BLaER1 treated with 17β-estradiol and CSF1 and Interleukin-3, amounts not matched to agents 10 nM and 100 nM (cell line): ENCODE measurements around the gene PCDHGA2.
"Not testable (repeated sequence)": the region's sequence is repeated elsewhere in the genome, so short reads cannot be mapped to it uniquely, and the experiment has no call there.

Experiments used
- H3K27ac ChIP-seq, 11 experiments: shearing (Covaris generic); formaldehyde crosslinking; 2 replicates each; pipeline ENCODE4 v1.8.1; 2022
- H3K27me3 ChIP-seq, 11 experiments: shearing (Covaris generic); formaldehyde crosslinking; 2 replicates each; pipeline ENCODE4 v1.8.1; 2022
- H3K36me3 ChIP-seq, 11 experiments: shearing (Covaris generic); formaldehyde crosslinking; 2 replicates each; pipeline ENCODE4 v1.8.1; 2022
- H3K4me1 ChIP-seq, 10 experiments: shearing (Covaris generic); formaldehyde crosslinking; 2 replicates each; pipeline ENCODE4 v1.8.1; 2022
- H3K4me2 ChIP-seq, 11 experiments: shearing (Covaris generic); formaldehyde crosslinking; 2 replicates each; pipeline ENCODE4 v1.8.1; 2022
- H3K4me3 ChIP-seq, 10 experiments: shearing (Covaris generic); formaldehyde crosslinking; 2 replicates each; pipeline ENCODE4 v1.8.1; 2022
- H3K9ac ChIP-seq, 11 experiments: shearing (Covaris generic); formaldehyde crosslinking; 2 replicates each; pipeline ENCODE4 v1.8.1; 2022
- H3K9me3 ChIP-seq, 11 experiments: shearing (Covaris generic); formaldehyde crosslinking; replicated peaks in 1 of 11; 2 replicates each; pipeline ENCODE4 v1.8.1; 2022
- H4K20me1 ChIP-seq, 11 experiments: shearing (Covaris generic); formaldehyde crosslinking; 2 replicates each; pipeline ENCODE4 v1.8.1; 2022
- Cebpa-rat ChIP-seq, 11 experiments: shearing (Covaris generic); IDR thresholded peaks; 2 replicates each; pipeline ENCODE4 v1.8.1; 2022

PCDHGA2 gene

DNA sequence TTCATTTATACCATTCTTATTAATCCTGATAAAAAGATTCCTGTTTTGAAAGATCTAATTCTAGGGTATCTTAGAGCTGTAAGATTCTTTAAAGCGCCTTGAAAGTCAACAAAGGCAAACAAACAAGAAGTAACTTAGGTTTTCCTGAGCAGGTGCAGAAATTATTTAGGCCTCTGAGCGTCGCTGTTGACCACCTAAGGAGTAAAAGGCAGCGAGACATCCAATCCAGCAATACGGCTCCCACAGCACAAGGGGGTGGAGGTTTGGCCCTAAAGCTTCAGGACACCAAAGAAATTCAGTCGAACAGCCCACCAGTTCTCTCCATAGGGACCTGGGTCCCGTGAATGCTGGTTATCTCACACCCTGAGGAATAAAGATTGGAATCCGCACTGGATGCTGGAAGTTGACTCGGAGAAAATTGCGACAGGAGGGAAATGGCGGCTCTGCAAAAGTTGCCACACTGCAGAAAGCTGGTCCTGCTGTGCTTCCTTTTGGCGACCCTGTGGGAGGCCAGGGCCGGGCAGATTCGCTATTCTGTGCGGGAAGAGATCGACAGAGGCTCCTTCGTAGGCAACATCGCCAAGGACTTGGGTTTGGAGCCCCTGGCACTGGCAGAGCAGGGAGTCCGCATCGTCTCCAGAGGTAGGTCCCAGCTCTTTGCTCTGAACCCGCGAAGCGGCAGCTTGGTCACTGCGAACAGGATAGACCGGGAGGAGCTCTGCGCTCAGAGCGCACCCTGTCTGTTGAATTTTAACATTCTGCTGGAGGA is at the start of gene PCDHGA2:
TSS of gene PCDHGA2 (plus strand) at position 223 of the 769 bp plus-strand sequence.
- Histone ChIP-seq H3K9ac (no peak within 1 kb of the TSS), H3K36me3 (peaks cover 0 to 10% (median 0%) of the 10 kb centered on the region in 11 experiments; a peak in 4 of 22 replicates), H3K27me3 (no peaks in the 10 kb centered on the region), H3K4me3 (peak within 1 kb of the TSS in 1 of 10 experiments; percentile 29; a peak in 5 of 20 replicates), H3K4me2 (no peak within 1 kb of the TSS), H3K9me3 (peaks cover 81 to 100% (median 93%) of the 10 kb centered on the region in 11 experiments), H3K4me1 (no peaks in the 10 kb centered on the region), H4K20me1 (no peaks in the 10 kb centered on the region), H3K27ac (no peak within 1 kb of the TSS)
- TF ChIP-seq Cebpa-rat (IDR thresholded peaks at IDR 0.05): no peak

DNA sequence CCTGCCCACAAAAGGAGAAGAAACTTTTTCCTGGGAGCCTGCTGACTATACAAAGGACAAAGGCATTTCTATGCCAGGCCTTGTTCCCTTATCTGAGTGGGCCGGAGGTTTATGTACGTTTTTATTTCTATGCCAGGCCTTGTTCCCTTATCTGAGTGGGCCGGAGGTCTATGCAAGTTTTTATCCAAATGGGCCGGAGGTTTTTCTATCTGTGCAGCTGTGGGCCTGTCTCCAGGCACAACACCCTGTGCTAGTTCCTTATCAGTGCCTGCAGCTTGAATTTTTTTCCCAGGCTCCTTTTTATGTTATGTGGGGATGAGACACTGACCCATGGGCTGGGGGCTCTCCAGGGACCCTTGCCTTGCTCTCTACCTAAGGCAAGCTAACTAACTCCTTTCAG is 40.2 kb upstream of the PCDHGA2 start:
- no peak for TF ChIP-seq Cebpa-rat (IDR thresholded peaks at IDR 0.05)
- peaks cover 98 to 100% (median 100%) of the 10 kb centered on the region in 11 experiments for H3K9me3 ChIP-seq

DNA sequence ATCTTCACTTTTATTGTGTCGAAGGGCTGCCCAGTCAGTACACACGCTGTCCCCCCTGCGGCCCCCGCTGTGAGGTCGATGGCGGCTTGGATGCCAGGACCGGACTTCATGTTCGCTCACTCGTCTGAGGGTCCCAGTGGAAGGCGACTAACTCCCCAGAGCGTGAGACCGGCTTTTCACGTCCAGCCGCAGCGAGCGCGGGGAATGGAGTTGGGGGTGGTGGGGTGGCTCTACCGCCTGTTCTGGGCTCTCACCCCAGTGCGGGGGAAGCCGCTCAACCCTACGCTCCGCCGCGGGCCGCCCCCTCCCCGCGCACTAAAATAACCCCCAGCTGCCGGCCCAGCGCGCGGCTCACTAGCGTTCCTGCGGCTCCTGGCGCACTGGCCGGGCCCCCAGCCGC is 34.8 kb upstream of the PCDHGA2 start, which contains the start of gene SLC25A2:
TSS of gene SLC25A2 (minus strand) at position 294 of the 400 bp plus-strand sequence. CDS start at position 110, 184 bp downstream.
- peaks cover 0 to 8% (median 0%) of the 10 kb centered on the region in 10 experiments; a peak in 2 of 20 replicates for H3K4me1 ChIP-seq
- no peak within 1 kb of the TSS for H3K4me2 ChIP-seq
- H3K36me3 ChIP-seq: peaks cover 45 to 97% (median 62%) of the 10 kb centered on the region in 11 experiments
- no peak within 1 kb of the TSS for H3K27ac ChIP-seq
- peaks cover 98 to 100% (median 100%) of the 10 kb centered on the region in 11 experiments for H3K9me3 ChIP-seq
- no peak for TF ChIP-seq Cebpa-rat (IDR thresholded peaks at IDR 0.05)
- peak within 1 kb of the TSS in 8 of 10 experiments; percentile 2 to 34 (median 14); a peak in 4 of 20 replicates for H3K4me3 ChIP-seq
- H3K9ac ChIP-seq: no peak within 1 kb of the TSS
- H3K27me3 ChIP-seq: no peaks in the 10 kb centered on the region
- no peaks in the 10 kb centered on the region for H4K20me1 ChIP-seq

More for the DNA sequence above, 40.2 kb upstream of the PCDHGA2 start:
- Histone ChIP-seq H3K9ac (no peak overlapping the region), H3K36me3 (peaks cover 43 to 96% (median 61%) of the 10 kb centered on the region in 11 experiments), H3K27me3 (no peaks in the 10 kb centered on the region), H3K4me2 (no peak overlapping the region), H3K27ac (no peak overlapping the region), H4K20me1 (peaks cover 0 to 5% (median 0%) of the 10 kb centered on the region in 11 experiments; a peak in 1 of 22 replicates), H3K4me3 (no peak overlapping the region), H3K4me1 (peaks cover 0 to 8% (median 0%) of the 10 kb centered on the region in 10 experiments; a peak in 2 of 20 replicates)

DNA sequence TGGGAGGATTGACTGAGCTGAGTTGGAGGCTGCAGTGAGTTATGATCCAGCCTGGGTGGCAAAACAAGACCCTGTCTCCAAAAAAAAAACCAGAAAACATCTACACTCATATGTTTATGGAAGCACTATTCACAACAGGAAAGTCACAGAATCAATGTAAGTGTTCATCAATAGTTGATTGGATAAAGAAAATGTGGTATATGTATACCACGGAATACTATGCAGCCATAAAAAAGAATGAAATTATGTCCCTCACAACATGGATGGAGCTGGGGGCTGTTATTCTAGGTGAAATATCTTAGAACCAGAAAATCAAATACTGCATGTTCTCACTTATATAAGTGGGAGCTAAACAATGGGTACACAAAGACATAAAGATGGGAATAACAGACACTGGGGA is 31.9 kb upstream of the PCDHGA2 start:
- H3K4me1 ChIP-seq: peaks cover 0 to under 1% (median 0%) of the 10 kb centered on the region in 10 experiments; a peak in 1 of 20 replicates

DNA sequence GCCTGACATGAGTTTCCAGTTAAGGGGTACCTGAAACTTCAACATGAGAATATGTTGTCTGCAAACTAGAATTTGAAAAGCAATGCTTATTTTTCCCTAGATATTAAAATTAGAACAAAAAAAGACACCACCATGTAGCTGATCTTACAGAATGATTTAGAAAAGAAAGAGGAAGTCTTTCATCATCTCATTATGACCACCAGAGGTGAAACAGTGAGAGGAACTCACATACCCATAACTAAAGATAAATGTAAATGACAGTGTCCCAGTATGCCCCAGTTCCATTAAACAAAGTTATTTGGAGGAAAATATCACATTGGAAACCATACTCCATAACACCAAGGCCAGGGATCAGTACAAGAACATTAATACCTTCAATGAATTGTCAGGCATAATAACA is 24.8 kb upstream of the PCDHGA2 start:
- H3K36me3 ChIP-seq: peaks cover 76 to 95% (median 85%) of the 10 kb centered on the region in 11 experiments
- no peaks in the 10 kb centered on the region for H3K4me1 ChIP-seq
- no peak for TF ChIP-seq Cebpa-rat (IDR thresholded peaks at IDR 0.05)
- no peak overlapping the region for H3K9ac ChIP-seq
- peaks cover 93 to 100% (median 97%) of the 10 kb centered on the region in 11 experiments for H3K9me3 ChIP-seq
- peaks cover 0 to 10% (median 0%) of the 10 kb centered on the region in 11 experiments; a peak in 1 of 22 replicates for H4K20me1 ChIP-seq
- H3K4me2 ChIP-seq: no peak overlapping the region
- H3K27ac ChIP-seq: no peak overlapping the region
- no peaks in the 10 kb centered on the region; a peak in 1 of 22 replicates for H3K27me3 ChIP-seq
- H3K4me3 ChIP-seq: peak overlapping the region in 1 of 10 experiments; percentile 28; a peak in 1 of 20 replicates

More for the DNA sequence above, 31.9 kb upstream of the PCDHGA2 start:
- Histone ChIP-seq H3K4me2 (no peak overlapping the region), H3K27ac (no peak overlapping the region), H4K20me1 (no peaks in the 10 kb centered on the region), H3K9ac (no peak overlapping the region), H3K36me3 (peaks cover 45 to 94% (median 71%) of the 10 kb centered on the region in 11 experiments), H3K9me3 (peaks cover 93 to 100% (median 97%) of the 10 kb centered on the region in 11 experiments), H3K27me3 (no peaks in the 10 kb centered on the region), H3K4me3 (no peak overlapping the region; a peak in 1 of 20 replicates)
- TF ChIP-seq Cebpa-rat (IDR thresholded peaks at IDR 0.05): no peak

DNA sequence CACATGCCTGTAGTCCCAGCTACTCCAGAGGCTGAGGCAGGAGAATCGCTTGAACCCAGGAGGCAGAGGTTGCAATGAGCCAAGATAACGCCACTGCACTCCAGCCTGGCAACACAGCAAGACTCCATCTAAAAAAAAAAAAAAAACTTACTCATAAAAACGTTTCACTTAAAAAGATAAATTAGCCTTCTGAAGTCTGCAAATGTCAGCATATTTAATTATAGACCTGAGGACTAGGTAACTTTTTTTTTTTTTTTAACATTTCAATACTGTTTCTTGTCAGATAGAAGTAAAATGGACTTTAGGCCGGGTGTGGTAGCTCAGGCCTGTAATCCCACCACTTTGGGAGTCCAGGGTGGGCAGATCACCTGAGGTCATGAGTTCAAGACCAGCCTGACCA is 21.6 kb upstream of the PCDHGA2 start:
- Histone ChIP-seq H3K36me3 (peaks cover 75 to 82% (median 80%) of the 10 kb centered on the region in 11 experiments), H3K9me3 (peaks cover 96 to 100% (median 99%) of the 10 kb centered on the region in 11 experiments), H3K4me3 (peak overlapping the region; percentile 2 to 90 (median 78); a peak in 14 of 20 replicates)
- H3K27ac ChIP-seq, H3K4me2 ChIP-seq, H3K9ac ChIP-seq, H3K4me1 ChIP-seq, H4K20me1 ChIP-seq, H3K27me3 ChIP-seq: not testable (repeated sequence)

DNA sequence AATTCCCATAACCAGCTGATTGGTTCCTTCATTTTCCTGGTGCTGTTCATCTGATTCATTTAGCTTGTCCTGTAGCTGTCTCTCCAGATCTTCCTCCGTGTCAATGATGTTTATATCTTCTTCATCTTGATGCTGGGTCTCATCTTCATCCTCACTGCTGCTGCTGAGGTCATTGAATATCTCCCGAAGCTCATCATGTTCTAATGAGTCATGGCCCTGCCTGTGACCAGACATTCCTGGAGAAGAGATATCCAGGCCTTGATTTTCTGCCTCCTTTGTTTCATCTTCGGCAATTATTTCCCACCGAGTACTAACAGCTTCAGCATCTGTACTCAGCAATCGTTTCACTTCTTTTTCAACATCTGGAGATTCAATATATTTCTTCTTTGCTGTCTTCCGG is 19.4 kb upstream of the PCDHGA2 start:
- peaks cover 0 to 10% (median 0%) of the 10 kb centered on the region in 11 experiments; a peak in 1 of 22 replicates for H4K20me1 ChIP-seq
- H3K4me2 ChIP-seq: peak overlapping the region in 6 of 11 experiments; percentile 30 to 64 (median 52); a peak in 4 of 22 replicates
- peaks cover 0 to 3% (median 0%) of the 10 kb centered on the region in 11 experiments; a peak in 2 of 22 replicates for H3K27me3 ChIP-seq
- peaks cover 0 to 5% (median 0%) of the 10 kb centered on the region in 10 experiments; a peak in 2 of 20 replicates for H3K4me1 ChIP-seq
- peak overlapping the region; percentile 70 to 90 (median 81) for H3K4me3 ChIP-seq
- H3K9ac ChIP-seq: no peak overlapping the region
- no peak overlapping the region for H3K27ac ChIP-seq
- peaks cover 96 to 100% (median 98%) of the 10 kb centered on the region in 11 experiments for H3K9me3 ChIP-seq
- H3K36me3 ChIP-seq: peaks cover 54 to 59% (median 58%) of the 10 kb centered on the region in 11 experiments
- no peak for TF ChIP-seq Cebpa-rat (IDR thresholded peaks at IDR 0.05)

DNA sequence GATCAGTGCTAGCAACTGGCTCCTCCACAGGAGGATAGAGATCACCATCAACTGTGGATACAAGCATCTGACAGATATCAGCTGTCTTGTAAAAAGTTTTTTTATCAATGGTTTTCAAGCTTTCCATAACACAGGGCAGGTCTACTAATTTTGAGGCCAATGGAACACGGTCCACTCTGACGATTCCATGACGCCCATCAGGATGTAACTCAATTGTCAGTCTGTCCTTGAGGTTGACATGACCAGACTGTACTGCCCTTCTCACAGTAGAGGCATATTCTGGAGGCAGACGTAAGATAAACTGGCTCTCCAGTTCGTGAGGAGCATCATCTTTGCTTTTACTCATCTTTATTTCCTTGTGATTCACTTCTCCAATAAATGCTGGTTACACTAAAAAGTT is 18.9 kb upstream of the PCDHGA2 start:
- H3K4me3 ChIP-seq: peak overlapping the region; percentile 70 to 90 (median 81)
- H3K4me1 ChIP-seq: peaks cover 0 to 5% (median 0%) of the 10 kb centered on the region in 10 experiments; a peak in 2 of 20 replicates
- H3K4me2 ChIP-seq: peak overlapping the region; percentile 30 to 71 (median 59)
- peaks cover 0 to 10% (median 0%) of the 10 kb centered on the region in 11 experiments; a peak in 1 of 22 replicates for H4K20me1 ChIP-seq
- TF ChIP-seq Cebpa-rat (IDR thresholded peaks at IDR 0.05): no peak
- peaks cover 52 to 54% (median 53%) of the 10 kb centered on the region in 11 experiments for H3K36me3 ChIP-seq
- peak overlapping the region in 7 of 11 experiments; percentile 95 to 99 (median 97); a peak in 8 of 22 replicates for H3K27ac ChIP-seq
- peaks cover 95 to 100% (median 98%) of the 10 kb centered on the region in 11 experiments for H3K9me3 ChIP-seq
- H3K27me3 ChIP-seq: peaks cover 0 to 3% (median 0%) of the 10 kb centered on the region in 11 experiments; a peak in 2 of 22 replicates
- peak overlapping the region in 2 of 11 experiments; percentile 94 to 95; a peak in 3 of 22 replicates for H3K9ac ChIP-seq
